Natural killer cell (primary cell): Measurements from ENCODE around the gene ELMO1. TPM values are rescaled to one million over a fixed set of nuclear protein-coding genes. Genes with fewer than 3 reads are reported as not detected.

Experiments
- ATAC-seq, 3 donors: fragments of 150-1000 bp in 2 of 3; fragments of 200-7000 bp in 1 of 3; cut with Tn5 transposase; 1 replicate in 1 of 3; 2 replicates in 2 of 3; pipeline ENCODE4 v1.10.0; 2021; ENCODE audit warnings: mild to moderate bottlenecking in 2 of 3, moderate library complexity in 2 of 3
- DNase-seq, 2 donors: peaks; one replicate each; pipeline versions ENCODE4 v3.0.0 to v3.0.0-alpha.2; 2013 to 2021; ENCODE audit warnings: mixed read lengths in 1 of 2
- H3K27ac ChIP-seq: one replicate; pipeline ENCODE4 v1.5.1; 2013; ENCODE audit warnings: mild to moderate bottlenecking, low read length
- H3K27me3 ChIP-seq: one replicate; pipeline ENCODE4 v1.6.1; 2013; ENCODE audit warnings: low read length; ENCODE audit not compliant: control insufficient read depth, insufficient read depth
- H3K36me3 ChIP-seq: one replicate; pipeline ENCODE4 v1.6.1; 2013; ENCODE audit warnings: low read length; ENCODE audit not compliant: control insufficient read depth, insufficient read depth
- H3K4me1 ChIP-seq: one replicate; pipeline ENCODE4 v1.6.1; 2013; ENCODE audit warnings: low read length; ENCODE audit not compliant: control insufficient read depth, insufficient read depth
- H3K4me3 ChIP-seq: one replicate; pipeline ENCODE4 v1.5.1; 2013; ENCODE audit warnings: low read length
- H3K9me3 ChIP-seq: one replicate; pipeline ENCODE4 v1.6.1; 2013; ENCODE audit warnings: low read length; ENCODE audit not compliant: control insufficient read depth, insufficient read depth
- H3K27ac Mint-ChIP-seq, 2 donors: one replicate each; pipeline ENCODE4 v1.8.0; 2022; ENCODE audit warnings: mild to moderate bottlenecking in 2 of 2, mixed read lengths in 2 of 2, moderate library complexity in 1 of 2
- H3K27me3 Mint-ChIP-seq, 2 donors: one replicate each; pipeline ENCODE4 v1.8.0; 2022; ENCODE audit warnings: low read depth in 2 of 2, mixed read lengths in 2 of 2
- H3K36me3 Mint-ChIP-seq: one replicate; pipeline ENCODE4 v1.8.0; 2022; ENCODE audit warnings: mixed read lengths
- H3K4me1 Mint-ChIP-seq, 2 donors: one replicate each; pipeline ENCODE4 v1.8.0; 2022; ENCODE audit warnings: mixed read lengths in 2 of 2
- H3K4me3 Mint-ChIP-seq: one replicate; pipeline ENCODE4 v1.8.0; 2022; ENCODE audit warnings: mild to moderate bottlenecking, moderate library complexity, mixed read lengths
- H3K9me3 Mint-ChIP-seq, 2 donors: one replicate each; pipeline ENCODE4 v1.8.0; 2022; ENCODE audit warnings: mixed read lengths in 2 of 2
- WGBS: methylation state at CpG from one replicate; pipeline ENCODE4 v1.1.7; 2013; ENCODE audit warnings: missing lambda C conversion rate; ENCODE audit not compliant: insufficient coverage; 5-methylcytosine and 5-hydroxymethylcytosine counted together
- intact Hi-C: fragments of 100-400 bp; cut with micrococcal nuclease; formaldehyde crosslinking; loops from one replicate; pipeline ENCODE4 v1.14.2; 2022
- total RNA-seq, 4 donors: library from RNA; stranded (reverse); fragments of 120-200 nt in 1 of 4; gene quantifications; one replicate each; pipeline versions ENCODE4 v1.2.3 to v1.2.4, GENCODE V29; 2013 to 2022
- TF ChIP-seq, protein P1 (sequence below): fragments of 200-600 bp; IDR thresholded peaks from one replicate; pipeline ENCODE4 v1.8.0; 2022; ENCODE audit warnings: antibody characterized with exemption

ELMO1 gene
- total RNA-seq, 3 donors from 2014 or later (not counting 1 experiment from before 2014, with no cell fraction given) = 127 to 147 (median 130) TPM

DNA sequence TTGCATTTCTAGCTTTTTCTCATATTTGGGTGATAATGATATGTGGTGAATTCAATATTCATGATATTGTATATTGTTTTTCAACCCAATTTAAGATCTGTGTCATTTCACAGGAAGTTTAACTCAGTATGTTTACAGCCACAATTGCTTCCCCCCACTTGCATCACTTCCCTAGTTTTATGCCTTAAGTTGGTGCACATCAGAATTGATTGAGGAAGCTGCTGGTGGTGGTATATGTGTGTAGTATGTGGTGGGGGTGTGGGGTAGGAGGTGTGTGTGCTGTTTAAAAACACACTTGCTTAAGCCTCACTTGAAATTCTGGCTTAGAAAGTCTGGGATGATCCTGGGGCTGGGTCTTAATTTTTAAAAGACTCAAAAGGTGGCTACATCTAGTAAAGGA, 479.3 kb downstream of the ELMO1 start:
- Histone ChIP-seq H3K4me1 (peaks cover 20% of the 10 kb centered on the region), H3K9me3 (no peaks in the 10 kb centered on the region), H3K4me3 (no peak overlapping the region), H3K27me3 (no peaks in the 10 kb centered on the region), H3K36me3 (no peaks in the 10 kb centered on the region), H3K27ac (peak overlapping the region; percentile 1)
- H3K27me3 Mint-ChIP-seq = no peaks in the 10 kb centered on the region
- H3K27ac Mint-ChIP-seq = peak overlapping the region; percentile 90
- H3K36me3 Mint-ChIP-seq = no peaks in the 10 kb centered on the region
- DNase-seq (peak; percentile 30 to 49), ATAC-seq (peak; percentile 87 to 95 (median 87))
- peaks cover 0 to 6% of the 10 kb centered on the region in 2 donors for H3K9me3 Mint-ChIP-seq
- peak overlapping the region; percentile 82 for H3K4me3 Mint-ChIP-seq
- intact Hi-C loops = loop anchor here (5.0 to 10.0 kb wide), 2 partner anchors 182 to 215 kb away; no protein-coding TSS in a partner anchor
- H3K4me1 Mint-ChIP-seq = peaks cover 50 to 53% of the 10 kb centered on the region in 2 donors
- TF ChIP-seq, protein P1, sequence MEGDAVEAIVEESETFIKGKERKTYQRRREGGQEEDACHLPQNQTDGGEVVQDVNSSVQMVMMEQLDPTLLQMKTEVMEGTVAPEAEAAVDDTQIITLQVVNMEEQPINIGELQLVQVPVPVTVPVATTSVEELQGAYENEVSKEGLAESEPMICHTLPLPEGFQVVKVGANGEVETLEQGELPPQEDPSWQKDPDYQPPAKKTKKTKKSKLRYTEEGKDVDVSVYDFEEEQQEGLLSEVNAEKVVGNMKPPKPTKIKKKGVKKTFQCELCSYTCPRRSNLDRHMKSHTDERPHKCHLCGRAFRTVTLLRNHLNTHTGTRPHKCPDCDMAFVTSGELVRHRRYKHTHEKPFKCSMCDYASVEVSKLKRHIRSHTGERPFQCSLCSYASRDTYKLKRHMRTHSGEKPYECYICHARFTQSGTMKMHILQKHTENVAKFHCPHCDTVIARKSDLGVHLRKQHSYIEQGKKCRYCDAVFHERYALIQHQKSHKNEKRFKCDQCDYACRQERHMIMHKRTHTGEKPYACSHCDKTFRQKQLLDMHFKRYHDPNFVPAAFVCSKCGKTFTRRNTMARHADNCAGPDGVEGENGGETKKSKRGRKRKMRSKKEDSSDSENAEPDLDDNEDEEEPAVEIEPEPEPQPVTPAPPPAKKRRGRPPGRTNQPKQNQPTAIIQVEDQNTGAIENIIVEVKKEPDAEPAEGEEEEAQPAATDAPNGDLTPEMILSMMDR = no peak

- 96% methylated on average over 3 of the region's 4 CpGs for WGBS
- peaks cover 20% of the 10 kb centered on the region for H3K4me1 ChIP-seq
- H3K4me3 Mint-ChIP-seq = peak overlapping the region; percentile 40
- H3K27me3 ChIP-seq = no peaks in the 10 kb centered on the region
- no peak overlapping the region for H3K4me3 ChIP-seq
- DNase-seq (no peak), ATAC-seq (peak in 1 of 3 donors; percentile 46)
- intact Hi-C loops = loop anchor here (5.0 to 10.0 kb wide), 2 partner anchors 180 to 217 kb away; no protein-coding TSS in a partner anchor
- peaks cover 52 to 54% of the 10 kb centered on the region in 2 donors for H3K4me1 Mint-ChIP-seq
- no peak overlapping the region for H3K27ac ChIP-seq
- H3K9me3 ChIP-seq = no peaks in the 10 kb centered on the region
- no peaks in the 10 kb centered on the region for H3K27me3 Mint-ChIP-seq
- no peaks in the 10 kb centered on the region for H3K36me3 Mint-ChIP-seq
- TF ChIP-seq, protein P1 = no peak
- peak overlapping the region; percentile 68 to 83 for H3K27ac Mint-ChIP-seq
- peaks cover 0 to 6% of the 10 kb centered on the region in 2 donors for H3K9me3 Mint-ChIP-seq
- H3K36me3 ChIP-seq = no peaks in the 10 kb centered on the region
Measured at GRCh38 chr7:36967387-36967786, 481.3 kb downstream of the ELMO1 start.

- no peaks in the 10 kb centered on the region for H3K9me3 ChIP-seq
- Mint-ChIP-seq H3K27me3 (no peaks in the 10 kb centered on the region), H3K36me3 (no peaks in the 10 kb centered on the region), H3K4me1 (peaks cover 53 to 58% of the 10 kb centered on the region in 2 donors), H3K27ac (peak overlapping the region; percentile 6 to 83), H3K9me3 (peaks cover 0 to 6% of the 10 kb centered on the region in 2 donors), H3K4me3 (no peak overlapping the region)
- no peak overlapping the region for H3K4me3 ChIP-seq
- peaks cover 20% of the 10 kb centered on the region for H3K4me1 ChIP-seq
- TF ChIP-seq, protein P1 = no peak
- no peaks in the 10 kb centered on the region for H3K27me3 ChIP-seq
- no peak for DNase-seq
- H3K27ac ChIP-seq = no peak overlapping the region
- intact Hi-C loops = loop anchor here (5.0 to 10.0 kb wide), 2 partner anchors 179 to 218 kb away; no protein-coding TSS in a partner anchor
- no peak for ATAC-seq
- 92% methylated on average over 3 of the region's 3 CpGs for WGBS
- H3K36me3 ChIP-seq = no peaks in the 10 kb centered on the region
Measured at GRCh38 chr7:36966636-36967035, 482.0 kb downstream of the ELMO1 start.

- 100% methylated on average over 3 of the region's 3 CpGs for WGBS
Measured at GRCh38 chr7:36966039-36966438, 482.6 kb downstream of the ELMO1 start.

More at GRCh38 chr7:36966039-36966438, 482.6 kb downstream of the ELMO1 start:
- H3K36me3 Mint-ChIP-seq = no peaks in the 10 kb centered on the region
- peaks cover 0 to 6% of the 10 kb centered on the region in 2 donors for H3K9me3 Mint-ChIP-seq
- DNase-seq = no peak
- H3K4me3 Mint-ChIP-seq = no peak overlapping the region
- H3K27me3 Mint-ChIP-seq = no peaks in the 10 kb centered on the region
- TF ChIP-seq, protein P1 = no peak
- no peaks in the 10 kb centered on the region for H3K27me3 ChIP-seq
- H3K4me1 ChIP-seq = peaks cover 16% of the 10 kb centered on the region
- H3K27ac Mint-ChIP-seq = peak overlapping the region; percentile 21 to 83
- H3K9me3 ChIP-seq = no peaks in the 10 kb centered on the region
- no peak overlapping the region for H3K4me3 ChIP-seq
- no peak overlapping the region for H3K27ac ChIP-seq
- ATAC-seq = no peak
- H3K36me3 ChIP-seq = no peaks in the 10 kb centered on the region
- peaks cover 48 to 54% of the 10 kb centered on the region in 2 donors for H3K4me1 Mint-ChIP-seq
- intact Hi-C loops = loop anchor here (5.0 to 10.0 kb wide), 2 partner anchors 179 to 219 kb away; no protein-coding TSS in a partner anchor
